ENCODE measurements around the gene PTPRM. TPM values are rescaled to one million over a fixed set of nuclear protein-coding genes. Genes with fewer than 3 reads are reported as not detected.

The PTPRM gene
- total RNA-seq, 1 donor = 84.7 TPM

- no peaks in the 10 kb centered on the region for H3K36me3 ChIP-seq (ENCODE audit: insufficient read depth, low read length)
- peaks cover 5% of the 10 kb centered on the region for H3K9me3 ChIP-seq (ENCODE audit: low read depth, low read length)
- no peak overlapping the region for H3K27ac ChIP-seq (ENCODE audit: low read depth, low read length)
- no peak for DNase-seq (ENCODE audit: insufficient read length, low spot score, missing footprints)
- peaks cover 17% of the 10 kb centered on the region for H3K27me3 ChIP-seq (ENCODE audit: insufficient read depth, low read length)
- no peak overlapping the region for H3K4me3 ChIP-seq (ENCODE audit: insufficient read depth, low read length)
- H3K4me1 ChIP-seq (ENCODE audit: insufficient read depth, low read length) = no peaks in the 10 kb centered on the region
- no peaks in the 10 kb centered on the region for H3K79me2 ChIP-seq (ENCODE audit: insufficient read depth, low read length)
- H2AFZ ChIP-seq (ENCODE audit: low read length) = no peak overlapping the region
- no peak overlapping the region for H3K4me2 ChIP-seq (ENCODE audit: insufficient read depth, low read length)
- H4K20me1 ChIP-seq (ENCODE audit: insufficient read depth, low read length) = no peaks in the 10 kb centered on the region
- no peak for TF ChIP-seq CTCF (IDR thresholded peaks at IDR 0.05; ENCODE audit: extremely low read depth, low read depth, low read length)
These were observed 846.6 kb downstream of the PTPRM start for GRCh38 chr18:8413751-8414150.

- no peak for DNase-seq (ENCODE audit: insufficient read length, low spot score, missing footprints)
- H3K4me3 ChIP-seq (ENCODE audit: insufficient read depth, low read length) = no peak overlapping the region
- no peak overlapping the region for H2AFZ ChIP-seq (ENCODE audit: low read length)
- TF ChIP-seq CTCF (IDR thresholded peaks at IDR 0.05; ENCODE audit: extremely low read depth, low read depth, low read length) = no peak
- no peak overlapping the region for H3K4me2 ChIP-seq (ENCODE audit: insufficient read depth, low read length)
- H3K9me3 ChIP-seq (ENCODE audit: low read depth, low read length) = peaks cover 5% of the 10 kb centered on the region
- no peak overlapping the region for H3K27ac ChIP-seq (ENCODE audit: low read depth, low read length)
- no peaks in the 10 kb centered on the region for H3K4me1 ChIP-seq (ENCODE audit: insufficient read depth, low read length)
- H3K36me3 ChIP-seq (ENCODE audit: insufficient read depth, low read length) = no peaks in the 10 kb centered on the region
- peaks cover 17% of the 10 kb centered on the region for H3K27me3 ChIP-seq (ENCODE audit: insufficient read depth, low read length)
- no peaks in the 10 kb centered on the region for H3K79me2 ChIP-seq (ENCODE audit: insufficient read depth, low read length)
- no peaks in the 10 kb centered on the region for H4K20me1 ChIP-seq (ENCODE audit: insufficient read depth, low read length)
These were observed 849.3 kb downstream of the PTPRM start for GRCh38 chr18:8416212-8417019.

- H2AFZ ChIP-seq (ENCODE audit: low read length) = peak overlapping the region; percentile 92
- no peak for TF ChIP-seq CTCF (IDR thresholded peaks at IDR 0.05; ENCODE audit: extremely low read depth, low read depth, low read length)
- no peak overlapping the region for H3K4me3 ChIP-seq (ENCODE audit: insufficient read depth, low read length)
- H3K27ac ChIP-seq (ENCODE audit: low read depth, low read length) = no peak overlapping the region
- no peak overlapping the region for H3K4me2 ChIP-seq (ENCODE audit: insufficient read depth, low read length)
- no peaks in the 10 kb centered on the region for H3K9me3 ChIP-seq (ENCODE audit: low read depth, low read length)
- no peaks in the 10 kb centered on the region for H3K36me3 ChIP-seq (ENCODE audit: insufficient read depth, low read length)
- peaks cover 20% of the 10 kb centered on the region for H3K4me1 ChIP-seq (ENCODE audit: insufficient read depth, low read length)
- no peaks in the 10 kb centered on the region for H4K20me1 ChIP-seq (ENCODE audit: insufficient read depth, low read length)
- H3K27me3 ChIP-seq (ENCODE audit: insufficient read depth, low read length) = peaks cover 6% of the 10 kb centered on the region
- no peaks in the 10 kb centered on the region for H3K79me2 ChIP-seq (ENCODE audit: insufficient read depth, low read length)
- no peak for DNase-seq (ENCODE audit: insufficient read length, low spot score, missing footprints)
These were observed 855.3 kb downstream of the PTPRM start for GRCh38 chr18:8422391-8422790.

GRCh38 chr18:8423051-8423557, 856.0 kb downstream of the PTPRM start:
- peak overlapping the region; percentile 32 for H3K27ac ChIP-seq (ENCODE audit: low read depth, low read length)
- peak overlapping the region; percentile 92 for H2AFZ ChIP-seq (ENCODE audit: low read length)
- H3K4me3 ChIP-seq (ENCODE audit: insufficient read depth, low read length) = no peak overlapping the region
- H3K36me3 ChIP-seq (ENCODE audit: insufficient read depth, low read length) = no peaks in the 10 kb centered on the region
- DNase-seq (ENCODE audit: insufficient read length, low spot score, missing footprints) = peak; percentile 89
- no peak for TF ChIP-seq CTCF (IDR thresholded peaks at IDR 0.05; ENCODE audit: extremely low read depth, low read depth, low read length)
- peaks cover 20% of the 10 kb centered on the region for H3K4me1 ChIP-seq (ENCODE audit: insufficient read depth, low read length)
- H3K79me2 ChIP-seq (ENCODE audit: insufficient read depth, low read length) = no peaks in the 10 kb centered on the region
- no peaks in the 10 kb centered on the region for H3K9me3 ChIP-seq (ENCODE audit: low read depth, low read length)
- H3K27me3 ChIP-seq (ENCODE audit: insufficient read depth, low read length) = peaks cover 3% of the 10 kb centered on the region
- H3K4me2 ChIP-seq (ENCODE audit: insufficient read depth, low read length) = peak overlapping the region; percentile 34
- no peaks in the 10 kb centered on the region for H4K20me1 ChIP-seq (ENCODE audit: insufficient read depth, low read length)

Measured in osteoblast (primary cell).